Mesodermal cell (in vitro differentiated cells): ENCODE measurements around the gene TRIO.

ENCODE experiments used
- H3K27ac ChIP-seq: 2 replicates; pipeline ENCODE4 v1.7.0; 2013; ENCODE audit warnings: mild to moderate bottlenecking, low read depth, low read length, moderate library complexity; ENCODE audit not compliant: severe bottlenecking
- H3K36me3 ChIP-seq: 2 replicates; pipeline ENCODE4 v1.7.1; 2013; ENCODE audit warnings: mild to moderate bottlenecking, low read length, moderate library complexity; ENCODE audit not compliant: control insufficient read depth, insufficient read depth
- H3K4me1 ChIP-seq: one replicate; pipeline ENCODE4 v1.7.1; 2013; ENCODE audit warnings: mild to moderate bottlenecking, low read length; ENCODE audit not compliant: insufficient read depth, control insufficient read depth, poor library complexity, severe bottlenecking
- H3K4me3 ChIP-seq: 2 replicates; pipeline ENCODE4 v1.7.0; 2013; ENCODE audit warnings: low read length, control low read depth, mild to moderate bottlenecking; ENCODE audit not compliant: insufficient read depth, poor library complexity, severe bottlenecking; ENCODE audit errors: extremely low read depth
- H3K9me3 ChIP-seq: 2 replicates; pipeline ENCODE4 v1.7.1; 2013; ENCODE audit warnings: mild to moderate bottlenecking, low read length, moderate library complexity; ENCODE audit not compliant: control insufficient read depth
- WGBS, 2 experiments: methylation state at CpG; one replicate each; pipeline ENCODE4 v1.1.5; 2013; ENCODE audit warnings: missing lambda C conversion rate in 2 of 2; ENCODE audit not compliant: insufficient coverage in 2 of 2; 5-methylcytosine and 5-hydroxymethylcytosine counted together

Gene TRIO

DNA sequence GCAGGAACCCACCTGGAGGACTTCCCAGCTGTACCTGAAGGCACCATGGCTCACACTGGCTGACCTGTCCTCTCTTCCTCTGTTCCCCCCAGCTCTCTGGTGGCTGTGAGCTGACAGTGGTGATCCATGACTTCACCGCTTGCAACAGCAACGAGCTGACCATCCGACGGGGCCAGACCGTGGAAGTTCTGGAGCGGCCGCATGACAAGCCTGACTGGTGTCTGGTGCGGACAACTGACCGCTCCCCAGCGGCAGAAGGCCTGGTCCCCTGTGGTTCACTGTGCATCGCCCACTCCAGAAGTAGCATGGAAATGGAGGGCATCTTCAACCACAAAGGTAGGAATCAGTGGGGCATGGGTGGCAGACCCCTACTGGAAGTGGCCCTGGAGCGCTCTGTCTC is 276.5 kb downstream of the TRIO start:
- Histone ChIP-seq H3K36me3 (peaks cover 74% of the 10 kb centered on the region), H3K4me1 (peaks cover 65% of the 10 kb centered on the region), H3K27ac (no peak overlapping the region), H3K4me3 (no peak overlapping the region), H3K9me3 (no peaks in the 10 kb centered on the region)
- WGBS, 2 experiments, result 97 to 98% methylated on average over 8 to 11 of the region's 12 CpGs

DNA sequence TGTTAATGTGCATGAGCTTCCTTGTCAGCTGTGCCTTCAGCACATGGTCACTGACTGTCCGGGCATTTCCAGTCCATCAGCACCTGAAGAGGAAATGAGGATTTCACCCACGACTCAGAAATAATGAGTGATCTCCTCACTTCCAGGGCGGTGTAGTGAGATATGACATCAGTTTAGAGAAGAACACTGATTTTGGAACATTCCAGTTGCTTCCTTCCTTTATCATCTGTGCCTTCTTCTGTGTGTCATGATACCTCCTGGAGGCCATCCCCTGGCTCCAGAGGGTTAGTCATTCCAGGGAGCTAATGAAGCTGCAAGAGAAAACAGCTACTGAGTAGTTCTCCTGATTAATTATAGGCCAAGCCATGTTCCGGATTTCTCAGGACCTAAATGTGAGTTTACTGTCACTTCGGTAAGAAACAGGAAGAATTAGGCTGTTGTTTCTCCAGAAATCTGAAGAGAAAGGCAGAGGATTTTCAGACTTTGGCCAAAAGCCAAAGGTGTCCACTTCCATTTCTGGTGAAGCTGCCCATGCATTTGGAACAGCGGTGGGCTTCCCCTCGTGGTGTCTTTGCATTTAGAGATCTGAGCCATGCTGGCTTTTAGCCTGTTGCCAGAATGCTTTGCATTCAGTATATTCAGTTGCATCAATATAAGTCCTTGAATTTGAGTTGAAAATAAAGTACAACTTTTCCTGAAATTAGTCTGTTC is 277.1 kb downstream of the TRIO start:
- Histone ChIP-seq H3K4me3 (no peak overlapping the region), H3K4me1 (peaks cover 61% of the 10 kb centered on the region), H3K9me3 (no peaks in the 10 kb centered on the region), H3K27ac (no peak overlapping the region), H3K36me3 (peaks cover 74% of the 10 kb centered on the region)
- whole genome bisulfite sequencing, 2 experiments, result 91 to 100% methylated on average over 5 to 7 of the region's 7 CpGs

DNA sequence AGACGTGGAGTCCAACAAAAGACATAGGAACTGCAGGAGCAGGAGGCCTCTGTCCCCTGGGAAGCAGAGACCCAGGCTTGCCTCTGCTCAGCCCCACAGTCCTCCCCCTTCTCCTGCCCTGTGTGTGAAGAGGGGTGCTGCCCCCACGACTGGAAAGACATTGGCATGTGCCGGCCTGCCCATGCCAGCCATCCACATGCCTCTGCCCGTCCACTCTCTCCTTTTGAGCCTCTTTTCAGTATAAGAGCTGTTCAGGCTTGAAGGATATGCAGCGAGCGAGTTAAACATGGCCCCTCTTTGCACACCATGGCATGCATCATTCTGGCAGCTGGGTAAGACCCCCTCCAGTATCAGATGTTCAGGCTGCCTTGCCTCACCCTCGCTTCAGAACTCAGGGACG is 278.7 kb downstream of the TRIO start:
- H3K36me3 ChIP-seq, result peaks cover 83% of the 10 kb centered on the region
- WGBS, 2 experiments, result 92 to 96% methylated on average over 6 of the region's 8 CpGs
- H3K27ac ChIP-seq, result no peak overlapping the region
- H3K9me3 ChIP-seq, result no peaks in the 10 kb centered on the region
- peaks cover 46% of the 10 kb centered on the region for H3K4me1 ChIP-seq
- H3K4me3 ChIP-seq, result no peak overlapping the region

DNA sequence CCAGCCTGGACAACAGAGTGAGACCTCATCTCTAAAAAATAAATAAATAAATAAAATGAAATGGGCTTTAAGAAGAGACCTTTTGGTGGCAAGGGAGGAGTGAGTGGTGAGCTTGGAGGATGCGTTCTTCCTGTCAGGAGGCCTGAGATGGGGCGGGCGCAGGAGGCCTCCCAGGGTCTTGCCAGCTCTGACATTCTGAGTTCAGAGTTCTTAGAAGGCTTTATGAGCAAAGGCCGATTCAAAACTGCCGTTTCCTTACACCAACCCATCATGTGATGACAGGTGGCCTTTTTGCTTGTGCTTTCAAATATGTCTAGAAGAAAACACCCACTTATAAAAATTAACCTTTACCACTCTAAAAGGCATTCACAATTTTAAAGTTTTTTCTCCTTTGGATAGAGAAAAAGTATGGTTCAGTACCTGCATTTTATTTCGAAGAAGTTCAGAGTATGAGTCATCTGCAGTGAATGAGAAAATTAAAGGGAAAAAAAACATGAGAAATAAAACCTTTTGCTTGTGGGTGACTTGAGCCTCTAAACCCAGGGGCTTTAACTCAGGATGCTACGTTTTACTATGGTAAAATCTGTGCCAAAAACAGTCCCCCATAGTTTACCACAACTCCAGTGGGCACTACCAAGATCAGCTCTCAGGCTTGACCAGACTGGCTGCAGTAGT is 281.0 kb downstream of the TRIO start:
- no peaks in the 10 kb centered on the region for H3K9me3 ChIP-seq
- peaks cover 39% of the 10 kb centered on the region for H3K4me1 ChIP-seq
- H3K4me3 ChIP-seq, result no peak overlapping the region
- 98 to 100% methylated on average over 6 to 7 of the region's 7 CpGs for WGBS, 2 experiments
- peaks cover 85% of the 10 kb centered on the region for H3K36me3 ChIP-seq
- no peak overlapping the region for H3K27ac ChIP-seq

DNA sequence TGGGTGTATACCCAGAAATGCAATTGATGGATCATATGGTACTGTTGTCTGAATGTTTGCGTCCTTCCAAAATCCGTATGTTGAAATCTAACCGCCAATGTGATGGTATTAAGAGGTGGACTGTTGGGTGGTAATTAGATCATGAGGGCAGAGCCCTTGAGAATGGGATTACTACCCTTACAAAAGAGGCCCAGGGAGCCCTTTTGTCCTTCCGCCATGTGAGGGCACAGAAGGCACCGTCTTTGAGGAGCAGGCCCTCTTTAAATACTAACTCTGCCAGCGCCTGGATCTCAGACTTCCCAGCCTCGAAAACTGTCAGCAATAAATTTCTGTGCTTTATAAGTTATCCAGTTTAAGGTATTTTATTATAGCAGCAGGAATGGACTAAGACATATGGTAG is 282.4 kb downstream of the TRIO start:
- peaks cover 85% of the 10 kb centered on the region for H3K36me3 ChIP-seq

DNA sequence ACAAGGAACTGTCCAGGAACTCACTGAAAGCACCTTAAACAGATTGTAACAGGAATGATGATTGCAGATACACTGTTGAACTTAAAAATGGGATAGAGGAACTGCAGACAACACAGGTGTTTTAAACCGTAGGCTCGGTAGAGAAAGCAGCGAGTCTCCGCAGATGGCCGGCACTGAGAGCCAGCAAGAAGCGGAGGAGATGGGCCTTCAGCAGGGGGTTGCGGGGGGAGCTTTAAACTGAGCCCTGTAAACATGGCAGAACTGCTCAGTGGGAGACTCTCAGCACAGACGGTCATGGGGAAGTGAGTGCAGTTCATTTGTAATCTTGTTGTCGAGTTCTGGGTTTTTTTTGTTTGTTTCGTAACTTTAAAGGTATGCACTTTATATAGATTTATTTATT is 283.4 kb downstream of the TRIO start:
- no peaks in the 10 kb centered on the region for H3K9me3 ChIP-seq
- H3K27ac ChIP-seq, result no peak overlapping the region
- no peak overlapping the region for H3K4me3 ChIP-seq
- H3K36me3 ChIP-seq, result peaks cover 83% of the 10 kb centered on the region
- peaks cover 33% of the 10 kb centered on the region for H3K4me1 ChIP-seq
- WGBS, 2 experiments, result 92 to 95% methylated on average over 8 of the region's 10 CpGs

More for the DNA sequence above, 282.4 kb downstream of the TRIO start:
- WGBS, 2 experiments, result 80 to 90% methylated on average over 1 to 2 of the region's 7 CpGs
- H3K9me3 ChIP-seq, result no peaks in the 10 kb centered on the region
- H3K4me3 ChIP-seq, result no peak overlapping the region
- peaks cover 33% of the 10 kb centered on the region for H3K4me1 ChIP-seq
- no peak overlapping the region for H3K27ac ChIP-seq

DNA sequence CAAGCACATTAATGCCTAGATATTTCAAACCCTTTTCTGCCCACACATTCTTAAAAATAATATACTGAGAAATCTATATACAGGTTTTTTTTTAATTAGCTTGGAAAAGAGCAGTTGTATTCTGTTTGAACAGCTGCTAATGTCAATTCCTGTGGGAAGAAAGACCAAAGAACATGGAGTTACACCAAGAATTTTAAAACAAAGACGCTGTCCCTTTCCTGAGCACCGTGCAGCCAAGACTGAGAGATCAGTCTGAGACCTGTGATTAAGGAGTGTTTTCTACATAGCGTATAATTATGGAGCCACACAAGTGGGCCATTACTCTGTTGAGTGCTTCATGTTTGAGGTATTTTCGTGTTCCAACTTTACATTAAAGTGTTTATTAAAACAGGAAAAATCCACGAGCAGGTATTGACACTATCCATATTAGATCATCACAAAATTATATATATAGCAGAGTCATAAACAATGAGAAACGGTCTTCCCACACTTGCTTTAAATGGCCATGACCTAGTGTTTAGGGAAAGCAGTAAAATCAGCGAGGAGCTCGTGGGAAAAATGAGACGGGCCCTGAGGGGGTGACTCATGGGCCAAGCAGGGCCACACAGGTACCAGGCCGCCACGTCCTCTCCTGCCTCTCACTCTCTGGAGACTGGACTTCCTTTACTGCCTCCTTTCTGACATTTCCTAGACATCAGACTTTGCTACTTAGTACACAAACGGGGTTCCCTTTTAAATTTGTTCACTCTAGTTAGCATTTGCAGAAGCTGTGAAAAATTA is 285.4 kb downstream of the TRIO start:
- WGBS, 2 experiments, result 89% methylated on average over 6 to 7 of the region's 12 CpGs
- no peaks in the 10 kb centered on the region for H3K9me3 ChIP-seq
- H3K27ac ChIP-seq, result peak overlapping the region; percentile 43
- no peak overlapping the region for H3K4me3 ChIP-seq
- peaks cover 88% of the 10 kb centered on the region for H3K36me3 ChIP-seq
- peaks cover 25% of the 10 kb centered on the region for H3K4me1 ChIP-seq

DNA sequence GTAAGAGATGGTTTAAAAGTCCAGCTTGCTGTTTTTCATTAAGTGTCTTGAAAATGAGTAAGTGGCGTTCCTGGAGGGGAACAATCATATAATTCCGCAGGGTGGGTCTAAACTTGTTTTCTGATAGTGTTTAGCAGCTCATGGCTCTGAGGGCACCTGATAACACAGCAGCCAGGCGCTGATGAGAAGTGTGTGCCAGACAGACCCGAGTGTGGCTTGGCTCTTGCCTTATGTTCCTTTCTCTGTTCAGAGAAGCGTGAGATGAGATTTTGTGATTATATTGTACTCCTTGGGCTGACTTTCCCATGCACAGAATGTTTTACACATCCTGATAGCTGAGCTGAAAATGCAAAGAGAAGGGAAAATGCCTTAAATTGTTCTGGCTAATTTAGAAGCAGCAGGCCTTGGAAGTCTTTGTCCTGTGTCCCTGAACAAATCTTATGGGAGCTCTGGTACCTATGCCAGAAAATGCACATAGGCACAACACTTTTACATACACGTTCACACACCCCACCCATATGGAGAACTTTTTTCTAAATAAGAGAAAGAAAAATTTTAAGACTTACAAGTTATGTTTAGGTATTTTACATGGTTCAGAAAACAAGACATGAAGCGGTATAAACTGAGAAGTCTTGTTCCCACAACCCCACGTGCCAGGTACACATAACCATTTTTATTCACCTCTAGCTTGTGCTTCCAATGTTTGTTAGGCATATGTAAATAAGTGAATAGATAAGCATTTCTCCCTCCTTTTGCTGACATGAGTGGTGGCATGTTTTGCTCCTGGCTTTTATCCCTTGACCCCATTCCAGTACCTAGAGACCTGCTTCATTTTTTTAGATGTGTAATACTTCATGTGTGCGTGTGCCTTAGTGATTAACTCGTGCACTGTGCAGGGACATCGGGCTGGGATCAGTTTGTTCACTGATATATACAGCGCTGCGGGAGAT is 286.2 kb downstream of the TRIO start:
- 94 to 97% methylated on average over 4 to 8 of the region's 13 CpGs for WGBS, 2 experiments
- no peak overlapping the region for H3K4me3 ChIP-seq
- peak overlapping the region; percentile 43 for H3K27ac ChIP-seq
- H3K4me1 ChIP-seq, result peaks cover 19% of the 10 kb centered on the region
- H3K36me3 ChIP-seq, result peaks cover 82% of the 10 kb centered on the region
- H3K9me3 ChIP-seq, result no peaks in the 10 kb centered on the region

DNA sequence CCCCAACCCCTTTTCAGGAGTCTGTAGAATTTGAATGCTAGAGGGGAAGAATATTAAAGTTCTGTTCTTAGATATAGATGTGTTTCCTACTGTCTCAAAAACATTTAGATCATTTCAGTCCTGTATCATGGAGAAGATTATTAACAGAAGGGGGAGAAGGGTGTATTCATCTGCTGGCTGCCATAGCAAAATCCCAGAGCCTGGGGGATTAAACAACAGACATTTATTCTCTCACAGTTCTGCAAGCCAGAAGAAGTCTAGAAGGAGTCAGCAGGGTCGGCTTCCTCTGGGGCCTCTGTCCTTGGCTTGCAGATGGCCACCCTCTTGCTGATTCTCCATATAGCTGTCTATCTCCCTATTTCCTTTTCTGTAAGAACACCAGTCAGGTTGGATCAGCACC is 288.4 kb downstream of the TRIO start:
- 88 to 92% methylated on average over 1 of the region's 1 CpG for WGBS, 2 experiments
- no peaks in the 10 kb centered on the region for H3K9me3 ChIP-seq
- H3K4me1 ChIP-seq, result peaks cover 19% of the 10 kb centered on the region
- H3K4me3 ChIP-seq, result no peak overlapping the region
- no peak overlapping the region for H3K27ac ChIP-seq
- H3K36me3 ChIP-seq, result peaks cover 80% of the 10 kb centered on the region
